ENCODE measurements around the gene MT1M. TPM values are rescaled to one million over a fixed set of nuclear protein-coding genes. Genes with fewer than 3 reads are reported as not detected.
A peak's percentile ranks its signal among the peaks of the same experiment; 100 is the strongest.
"Not testable (repeated sequence)": the region's sequence is repeated elsewhere in the genome, so short reads cannot be mapped to it uniquely, and the experiment has no call there.

Gene MT1M
- total and polyA plus RNA-seq, 7 donors: 3.9 to 106 (median 14.8) TPM

- Histone ChIP-seq H3K4me3 (no peak overlapping the region), H3K36me3 (no peaks in the 10 kb centered on the region), H3K9me3 (no peaks in the 10 kb centered on the region), H3K27me3 (peaks cover 5 to 92% (median 54%) of the 10 kb centered on the region in 3 donors), H3K27ac (no peak overlapping the region), H3K4me1 (peaks cover 0 to 24% (median 17%) of the 10 kb centered on the region in 4 donors)
- intact Hi-C loops (cut with DNase I): no loop called here
- TF ChIP-seq POLR2AphosphoS5 (IDR thresholded peaks at IDR 0.05): no peak
- no peak for TF ChIP-seq EP300 (IDR thresholded peaks at IDR 0.05)
- TF ChIP-seq, protein P1, sequence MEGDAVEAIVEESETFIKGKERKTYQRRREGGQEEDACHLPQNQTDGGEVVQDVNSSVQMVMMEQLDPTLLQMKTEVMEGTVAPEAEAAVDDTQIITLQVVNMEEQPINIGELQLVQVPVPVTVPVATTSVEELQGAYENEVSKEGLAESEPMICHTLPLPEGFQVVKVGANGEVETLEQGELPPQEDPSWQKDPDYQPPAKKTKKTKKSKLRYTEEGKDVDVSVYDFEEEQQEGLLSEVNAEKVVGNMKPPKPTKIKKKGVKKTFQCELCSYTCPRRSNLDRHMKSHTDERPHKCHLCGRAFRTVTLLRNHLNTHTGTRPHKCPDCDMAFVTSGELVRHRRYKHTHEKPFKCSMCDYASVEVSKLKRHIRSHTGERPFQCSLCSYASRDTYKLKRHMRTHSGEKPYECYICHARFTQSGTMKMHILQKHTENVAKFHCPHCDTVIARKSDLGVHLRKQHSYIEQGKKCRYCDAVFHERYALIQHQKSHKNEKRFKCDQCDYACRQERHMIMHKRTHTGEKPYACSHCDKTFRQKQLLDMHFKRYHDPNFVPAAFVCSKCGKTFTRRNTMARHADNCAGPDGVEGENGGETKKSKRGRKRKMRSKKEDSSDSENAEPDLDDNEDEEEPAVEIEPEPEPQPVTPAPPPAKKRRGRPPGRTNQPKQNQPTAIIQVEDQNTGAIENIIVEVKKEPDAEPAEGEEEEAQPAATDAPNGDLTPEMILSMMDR (IDR thresholded peaks at IDR 0.05): no peak
- TF ChIP-seq POLR2A (IDR thresholded peaks at IDR 0.05): no peak
- 85 to 87% methylated on average over 11 of the region's 11 CpGs for WGBS, 2 donors
- DNase-seq: no peak
Measured at GRCh38 chr16:56672761-56673536, 40.5 kb downstream of the MT1M start.

- no peak overlapping the region for H3K4me3 ChIP-seq
- no peaks in the 10 kb centered on the region for H3K9me3 ChIP-seq
- WGBS, 2 donors: 36 to 40% methylated on average over 12 of the region's 12 CpGs
- no peak for TF ChIP-seq POLR2AphosphoS5 (IDR thresholded peaks at IDR 0.05)
- no peak for TF ChIP-seq POLR2A (IDR thresholded peaks at IDR 0.05)
- TF ChIP-seq, protein P1 (IDR thresholded peaks at IDR 0.05): peak in 3 of 4 experiments; percentile 44 to 57 (median 47)
- no peak for TF ChIP-seq EP300 (IDR thresholded peaks at IDR 0.05)
- intact Hi-C loops (cut with DNase I): loop anchor here (1.0 kb wide), 1 partner anchor 28 kb away; no protein-coding TSS in a partner anchor
- H3K36me3 ChIP-seq: no peaks in the 10 kb centered on the region
- H3K27me3 ChIP-seq: peaks cover 5 to 82% (median 44%) of the 10 kb centered on the region in 3 donors
- H3K27ac ChIP-seq: no peak overlapping the region
- H3K4me1 ChIP-seq: peaks cover 0 to 19% (median 13%) of the 10 kb centered on the region in 4 donors
- no peak for DNase-seq
Measured at GRCh38 chr16:56673921-56674320, 41.5 kb downstream of the MT1M start.

DNA sequence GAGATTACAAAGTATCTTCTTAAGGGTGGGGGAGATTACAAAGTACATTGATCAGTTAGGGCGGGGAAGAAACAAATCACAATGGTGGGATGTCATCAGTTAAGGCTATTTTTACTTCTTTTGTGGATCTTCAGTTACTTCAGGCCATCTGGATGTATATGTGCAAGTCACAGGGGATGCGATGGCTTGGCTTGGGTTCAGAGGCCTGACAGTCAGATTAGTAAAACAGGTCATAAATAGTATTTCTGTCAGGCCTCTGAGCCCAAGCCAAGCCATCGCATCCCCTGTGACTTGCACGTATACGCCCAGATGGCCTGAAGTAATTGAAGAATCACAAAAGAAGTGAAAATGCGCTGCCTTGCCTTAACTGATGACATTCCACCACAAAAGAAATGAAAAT is 42.1 kb downstream of the MT1M start:
- H3K4me3 ChIP-seq, H3K36me3 ChIP-seq, H3K9me3 ChIP-seq, H3K27ac ChIP-seq, DNase-seq: not testable (repeated sequence)
- intact Hi-C loops (cut with DNase I): loop anchor here (1.0 kb wide), 1 partner anchor 28 kb away; no protein-coding TSS in a partner anchor
- Histone ChIP-seq H3K27me3 (peaks cover 5 to 76% (median 37%) of the 10 kb centered on the region in 3 donors), H3K4me1 (peaks cover 0 to 14% (median 11%) of the 10 kb centered on the region in 4 donors)
- WGBS, 2 donors: 88 to 94% methylated on average over 6 of the region's 6 CpGs

- no peak overlapping the region for H3K27ac ChIP-seq
- H3K4me1 ChIP-seq: peaks cover 0 to 11% (median 9%) of the 10 kb centered on the region in 4 donors
- H3K36me3 ChIP-seq: no peaks in the 10 kb centered on the region
- no peaks in the 10 kb centered on the region for H3K9me3 ChIP-seq
- no peak for DNase-seq
- 3 to 8% methylated on average over 32 of the region's 32 CpGs for WGBS, 2 donors
- peak overlapping the region in 2 of 4 donors; percentile 1 to 5 for H3K4me3 ChIP-seq
- TF ChIP-seq POLR2A (IDR thresholded peaks at IDR 0.05): no peak
- TF ChIP-seq, protein P1 (IDR thresholded peaks at IDR 0.05): no peak
- no peak for TF ChIP-seq POLR2AphosphoS5 (IDR thresholded peaks at IDR 0.05)
- TF ChIP-seq EP300 (IDR thresholded peaks at IDR 0.05): no peak
- intact Hi-C loops (cut with DNase I): no loop called here
- H3K27me3 ChIP-seq: peaks cover 5 to 64% (median 26%) of the 10 kb centered on the region in 3 donors
Measured at GRCh38 chr16:56675685-56676210, 43.3 kb downstream of the MT1M start.

DNA sequence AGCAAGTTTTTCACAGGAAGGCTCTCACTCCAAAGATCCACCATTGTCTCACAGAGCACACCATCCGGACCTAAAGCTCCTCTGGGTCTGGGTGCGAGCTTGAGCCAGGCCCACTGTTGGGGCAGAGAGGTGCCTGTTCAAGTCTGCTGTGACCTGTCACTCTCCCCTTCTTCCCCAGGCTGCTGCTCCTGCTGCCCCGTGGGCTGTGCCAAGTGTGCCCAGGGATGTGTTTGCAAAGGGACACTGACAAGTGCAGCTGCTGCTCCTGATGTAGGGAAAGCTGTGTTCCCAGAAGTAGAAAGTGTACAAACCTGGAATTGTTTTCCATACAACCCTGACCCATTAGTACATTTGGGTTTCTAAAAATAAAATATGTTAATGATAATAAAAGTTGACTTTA is 45.0 kb downstream of the MT1M start:
- WGBS, 2 donors: 72 to 80% methylated on average over 3 of the region's 3 CpGs
- peaks cover 5 to 48% (median 19%) of the 10 kb centered on the region in 3 donors for H3K27me3 ChIP-seq
- H3K9me3 ChIP-seq: no peaks in the 10 kb centered on the region
- H3K4me3 ChIP-seq: no peak overlapping the region
- intact Hi-C loops (cut with DNase I): no loop called here
- TF ChIP-seq EP300 (IDR thresholded peaks at IDR 0.05) (no peak), POLR2AphosphoS5 (IDR thresholded peaks at IDR 0.05) (no peak), POLR2A (IDR thresholded peaks at IDR 0.05) (no peak)
- TF ChIP-seq, protein P1 (IDR thresholded peaks at IDR 0.05): no peak
- no peak for DNase-seq
- peaks cover 0 to 16% (median 14%) of the 10 kb centered on the region in 4 donors for H3K4me1 ChIP-seq
- H3K36me3 ChIP-seq: no peaks in the 10 kb centered on the region
- no peak overlapping the region for H3K27ac ChIP-seq
